GM23248 (cell line): ENCODE measurements around the gene ACYP1. TPM values are rescaled to one million over a fixed set of nuclear protein-coding genes. Genes with fewer than 3 reads are reported as not detected.

Experiments used
- DNase-seq: peaks from one replicate; pipeline ENCODE4 v3.0.0-alpha.2; 2015
- H2AFZ ChIP-seq: fragments of 200-600 bp; sonication (generic); 2 replicates; pipeline ENCODE4 v1.6.1; 2016; ENCODE audit warnings: antibody characterized with exemption
- H3F3A ChIP-seq: fragments of 200-600 bp; sonication (generic); 2 replicates; pipeline ENCODE4 v1.6.1; 2016; ENCODE audit warnings: mild to moderate bottlenecking, antibody characterized with exemption, mixed run types; ENCODE audit not compliant: insufficient read depth
- H3K27ac ChIP-seq: fragments of 200-600 bp; sonication (generic); 2 replicates; pipeline ENCODE4 v1.5.1; 2016; ENCODE audit warnings: mild to moderate bottlenecking
- H3K27me3 ChIP-seq: fragments of 200-600 bp; sonication (generic); replicated peaks from 2 replicates; pipeline ENCODE4 v1.6.1; 2016; ENCODE audit warnings: mild to moderate bottlenecking; ENCODE audit not compliant: insufficient read depth
- H3K36me3 ChIP-seq: fragments of 200-600 bp; sonication (generic); 2 replicates; pipeline ENCODE4 v1.6.1; 2016; ENCODE audit warnings: low read depth, mild to moderate bottlenecking
- H3K4me1 ChIP-seq: fragments of 200-600 bp; sonication (generic); 2 replicates; pipeline ENCODE4 v1.6.1; 2016; ENCODE audit warnings: mild to moderate bottlenecking; ENCODE audit not compliant: insufficient read depth
- H3K4me2 ChIP-seq: fragments of 200-600 bp; sonication (generic); one replicate; pipeline ENCODE4 v1.6.1; 2016; ENCODE audit warnings: mild to moderate bottlenecking; ENCODE audit not compliant: unreplicated experiment
- H3K4me3 ChIP-seq: fragments of 200-600 bp; sonication (generic); 2 replicates; pipeline ENCODE4 v1.5.1; 2016; ENCODE audit warnings: mild to moderate bottlenecking
- H3K79me2 ChIP-seq: fragments of 200-600 bp; sonication (generic); 2 replicates; pipeline ENCODE4 v1.6.1; 2016; ENCODE audit warnings: mild to moderate bottlenecking; ENCODE audit not compliant: insufficient read depth
- H3K9ac ChIP-seq: fragments of 200-600 bp; sonication (generic); 2 replicates; pipeline ENCODE4 v1.6.1; 2016; ENCODE audit warnings: mild to moderate bottlenecking
- H3K9me2 ChIP-seq: fragments of 200-600 bp; sonication (generic); 2 replicates; pipeline ENCODE4 v1.6.1; 2016; ENCODE audit warnings: mixed run types, mild to moderate bottlenecking, moderate library complexity; ENCODE audit not compliant: insufficient read depth
- H3K9me3 ChIP-seq: fragments of 200-600 bp; sonication (generic); one replicate; pipeline ENCODE4 v1.6.1; 2017; ENCODE audit warnings: low read depth
- H4K20me1 ChIP-seq: fragments of 200-600 bp; sonication (generic); 2 replicates; pipeline ENCODE4 v1.6.0; 2016; ENCODE audit not compliant: insufficient read depth
- EZH2 ChIP-seq: fragments of 200-600 bp; sonication (generic); IDR thresholded peaks from 2 replicates; pipeline ENCODE4 v1.6.1; 2018; ENCODE audit warnings: antibody characterized with exemption, mild to moderate bottlenecking; ENCODE audit not compliant: insufficient read depth, poor library complexity, severe bottlenecking
- EZH2phosphoT487 ChIP-seq: fragments of 200-600 bp; sonication (generic); IDR thresholded peaks from 2 replicates; pipeline ENCODE4 v1.6.1; 2018; ENCODE audit warnings: antibody characterized with exemption, moderate library complexity, mild to moderate bottlenecking, low read depth; ENCODE audit not compliant: insufficient read depth
- WGBS, 2 experiments: methylation state at CpG; one replicate each; pipeline ENCODE4 v1.1.6; 2015 to 2017; ENCODE audit warnings: low lambda C conversion rate in 2 of 2, low coverage in 1 of 2; ENCODE audit errors: missing lambda C conversion rate in 2 of 2; 5-methylcytosine and 5-hydroxymethylcytosine counted together
- in situ Hi-C: fragments of 300-500 bp; cut with MboI; formaldehyde crosslinking; loops from 2 replicates; pipeline ENCODE4 v1.15.0; 2020
- polyA plus RNA-seq: library from polyadenylated mRNA; unstranded; fragments of >200 nt; fragmentation: Nextera tagmentation; extraction: Ambion mirVana; gene quantifications from 2 replicates; pipeline ENCODE4 v1.2.1, GENCODE V29; 2016
- total RNA-seq: library from RNA; depleted of rRNA; stranded (reverse); fragments of >200 nt; shearing (Covaris generic); gene quantifications from 2 replicates; pipeline ENCODE4 v1.2.3, GENCODE V29; 2014

ACYP1 gene
- total and polyA plus RNA-seq, 2 experiments from 2014 or later, result 7.3 to 19.3 TPM

GRCh38 chr14:75067212-75067611, 3.4 kb upstream of the ACYP1 start:
- no peak overlapping the region for H2AFZ ChIP-seq
- H3K4me3 ChIP-seq, result no peak overlapping the region
- H3K79me2 ChIP-seq, result peaks cover 13% of the 10 kb centered on the region
- H3F3A ChIP-seq, result peaks cover 23% of the 10 kb centered on the region; the same call in 1 of the 2 replicates
- WGBS, 2 experiments, result 100% methylated on average over 1 of the region's 1 CpG
- H3K27me3 ChIP-seq, result no peaks in the 10 kb centered on the region
- H3K9ac ChIP-seq, result no peak overlapping the region
- H4K20me1 ChIP-seq, result no peaks in the 10 kb centered on the region
- no peak overlapping the region for H3K4me2 ChIP-seq
- H3K36me3 ChIP-seq, result no peaks in the 10 kb centered on the region
- H3K9me2 ChIP-seq, result no peaks in the 10 kb centered on the region
- no peak for DNase-seq
- peaks cover 22% of the 10 kb centered on the region for H3K4me1 ChIP-seq
- no peaks in the 10 kb centered on the region for H3K9me3 ChIP-seq
- TF ChIP-seq EZH2 (no peak), EZH2phosphoT487 (no peak)
- in situ Hi-C loops, result no loop called here
- no peak overlapping the region for H3K27ac ChIP-seq

- H3F3A ChIP-seq, result peaks cover 23% of the 10 kb centered on the region; the same call in 1 of the 2 replicates
- DNase-seq, result no peak
- H3K4me2 ChIP-seq, result no peak overlapping the region
- H3K27me3 ChIP-seq, result no peaks in the 10 kb centered on the region
- in situ Hi-C loops, result no loop called here
- WGBS, 2 experiments, result 91 to 98% methylated on average over 3 of the region's 3 CpGs
- no peaks in the 10 kb centered on the region for H3K36me3 ChIP-seq
- H3K4me3 ChIP-seq, result no peak overlapping the region
- no peaks in the 10 kb centered on the region for H3K9me3 ChIP-seq
- H3K9ac ChIP-seq, result no peak overlapping the region
- peaks cover 17% of the 10 kb centered on the region for H3K79me2 ChIP-seq
- no peak overlapping the region for H3K27ac ChIP-seq
- H2AFZ ChIP-seq, result no peak overlapping the region
- no peaks in the 10 kb centered on the region for H3K9me2 ChIP-seq
- peaks cover 22% of the 10 kb centered on the region for H3K4me1 ChIP-seq
- H4K20me1 ChIP-seq, result no peaks in the 10 kb centered on the region
- no peak for TF ChIP-seq EZH2phosphoT487
- no peak for TF ChIP-seq EZH2
These were observed 2.9 kb upstream of the ACYP1 start for GRCh38 chr14:75066691-75067090.

GRCh38 chr14:75064205-75064567, 362 bp upstream of the ACYP1 start:
- Histone ChIP-seq H3K36me3 (0 out of 2 replicates have a peak, but pooled peaks cover 7% of the 10 kb centered on the region), H3K27me3 (no peaks in the 10 kb centered on the region), H3K4me3 (peak overlapping the region; percentile 98), H3K79me2 (peaks cover 26% of the 10 kb centered on the region), H3K27ac (no peak overlapping the region), H3F3A (peaks cover 23% of the 10 kb centered on the region), H2AFZ (peak overlapping the region; percentile 96), H4K20me1 (no peaks in the 10 kb centered on the region), H3K4me1 (peaks cover 16% of the 10 kb centered on the region), H3K9ac (peak overlapping the region; percentile 78), H3K9me2 (no peaks in the 10 kb centered on the region), H3K4me2 (peak overlapping the region; percentile 97), H3K9me3 (no peaks in the 10 kb centered on the region)
- in situ Hi-C loops, result no loop called here
- no peak for TF ChIP-seq EZH2
- no peak for TF ChIP-seq EZH2phosphoT487
- 55 to 60% methylated on average over 8 of the region's 8 CpGs for WGBS, 2 experiments
- DNase-seq, result no peak

GRCh38 chr14:75063013-75063412, 811 bp downstream of the ACYP1 start:
- Histone ChIP-seq H4K20me1 (no peaks in the 10 kb centered on the region), H3K27ac (no peak overlapping the region), H3K27me3 (no peaks in the 10 kb centered on the region), H3K9ac (peak overlapping the region; percentile 78), H3K4me1 (peaks cover 12% of the 10 kb centered on the region), H3K9me2 (no peaks in the 10 kb centered on the region), H2AFZ (peak overlapping the region; percentile 96), H3K79me2 (peaks cover 26% of the 10 kb centered on the region), H3K4me2 (peak overlapping the region; percentile 97), H3K4me3 (peak overlapping the region; percentile 98), H3K9me3 (no peaks in the 10 kb centered on the region), H3F3A (peaks cover 16% of the 10 kb centered on the region), H3K36me3 (0 out of 2 replicates have a peak, but pooled peaks cover 7% of the 10 kb centered on the region)
- no peak for TF ChIP-seq EZH2
- TF ChIP-seq EZH2phosphoT487, result no peak
- WGBS, 2 experiments, result 0 to 3% methylated on average over 5 of the region's 5 CpGs
- DNase-seq, result peak; percentile 31
- in situ Hi-C loops, result no loop called here

- Histone ChIP-seq H3K4me1 (peaks cover 13% of the 10 kb centered on the region; the same call in 1 of the 2 replicates), H3F3A (peaks cover 21% of the 10 kb centered on the region), H3K79me2 (peaks cover 36% of the 10 kb centered on the region), H3K9me3 (no peaks in the 10 kb centered on the region), H3K4me3 (no peak overlapping the region), H2AFZ (no peak overlapping the region), H3K9me2 (no peaks in the 10 kb centered on the region), H3K9ac (no peak overlapping the region), H3K4me2 (no peak overlapping the region), H4K20me1 (no peaks in the 10 kb centered on the region), H3K27ac (no peak overlapping the region), H3K36me3 (0 out of 2 replicates have a peak, but pooled peaks cover 7% of the 10 kb centered on the region), H3K27me3 (no peaks in the 10 kb centered on the region)
- no peak for DNase-seq
- in situ Hi-C loops, result no loop called here
- TF ChIP-seq EZH2 (no peak), EZH2phosphoT487 (no peak)
- 95 to 98% methylated on average over 2 of the region's 2 CpGs for WGBS, 2 experiments
These were observed 3.4 kb downstream of the ACYP1 start for GRCh38 chr14:75060420-75060819.
